ENCODE data around the gene TXNRD1.
"Not testable (repeated sequence)": the region's sequence is repeated elsewhere in the genome, so short reads cannot be mapped to it uniquely, and the experiment has no call there.

Gene TXNRD1

GRCh38 chr12:104286516-104287482, 71.2 kb downstream of the TXNRD1 start:
- Histone ChIP-seq H3K9me3 (replicated peaks in 1 of 11) (no peaks in the 10 kb centered on the region), H4K20me1 (peaks cover 0 to 43% (median 24%) of the 10 kb centered on the region in 11 experiments; a peak in 17 of 22 replicates), H3K27ac (peak overlapping the region; percentile 82 to 100 (median 93)), H3K4me3 (peak overlapping the region; percentile 73 to 98 (median 82)), H3K9ac (peak overlapping the region; percentile 85 to 99 (median 94)), H3K36me3 (peaks cover 10 to 28% (median 22%) of the 10 kb centered on the region in 11 experiments), H3K4me1 (peaks cover 22 to 40% (median 27%) of the 10 kb centered on the region in 10 experiments), H3K4me2 (peak overlapping the region; percentile 88 to 98 (median 93)), H3K27me3 (no peaks in the 10 kb centered on the region)
- peak in 3 of 11 experiments; percentile 34 to 89 (median 41); a peak in 3 of 22 replicates for TF ChIP-seq Cebpa-rat (IDR thresholded peaks at IDR 0.05)

GRCh38 chr12:104288635-104289274, 73.2 kb downstream of the TXNRD1 start:
- Histone ChIP-seq H3K27me3 (no peaks in the 10 kb centered on the region), H3K4me3 (peak overlapping the region; percentile 73 to 98 (median 82)), H3K9ac (peak overlapping the region; percentile 85 to 99 (median 94)), H3K36me3 (peaks cover 25 to 48% (median 42%) of the 10 kb centered on the region in 11 experiments), H3K4me2 (peak overlapping the region; percentile 88 to 98 (median 93)), H3K9me3 (replicated peaks in 1 of 11) (no peaks in the 10 kb centered on the region), H3K4me1 (peaks cover 40 to 59% (median 46%) of the 10 kb centered on the region in 10 experiments), H4K20me1 (peaks cover 4 to 63% (median 43%) of the 10 kb centered on the region in 11 experiments; a peak in 20 of 22 replicates), H3K27ac (peak overlapping the region; percentile 82 to 100 (median 93))
- no peak for TF ChIP-seq Cebpa-rat (IDR thresholded peaks at IDR 0.05)

GRCh38 chr12:104290320-104290719, 74.7 kb downstream of the TXNRD1 start:
- Histone ChIP-seq H3K36me3 (peaks cover 28 to 60% (median 56%) of the 10 kb centered on the region in 11 experiments), H3K9ac (peak overlapping the region in 7 of 11 experiments; percentile 58 to 99 (median 89); a peak in 13 of 22 replicates), H3K27ac (no peak overlapping the region; a peak in 1 of 22 replicates), H3K4me3 (peak overlapping the region in 6 of 10 experiments; percentile 20 to 98 (median 88); a peak in 9 of 20 replicates), H3K27me3 (no peaks in the 10 kb centered on the region), H3K4me1 (peaks cover 50 to 67% (median 58%) of the 10 kb centered on the region in 10 experiments), H3K9me3 (replicated peaks in 1 of 11) (no peaks in the 10 kb centered on the region), H3K4me2 (peak overlapping the region; percentile 61 to 98 (median 92)), H4K20me1 (peaks cover 14 to 78% (median 58%) of the 10 kb centered on the region in 11 experiments; a peak in 21 of 22 replicates)
- TF ChIP-seq Cebpa-rat (IDR thresholded peaks at IDR 0.05), result no peak

- no peak overlapping the region for H3K27ac ChIP-seq
- H4K20me1 ChIP-seq, result peaks cover 19 to 84% (median 63%) of the 10 kb centered on the region in 11 experiments; a peak in 21 of 22 replicates
- peaks cover 49 to 67% (median 57%) of the 10 kb centered on the region in 10 experiments for H3K4me1 ChIP-seq
- peaks cover 34 to 65% (median 61%) of the 10 kb centered on the region in 11 experiments for H3K36me3 ChIP-seq
- no peaks in the 10 kb centered on the region for H3K27me3 ChIP-seq
- no peak overlapping the region for H3K9ac ChIP-seq
- H3K9me3 ChIP-seq (replicated peaks in 1 of 11), result no peaks in the 10 kb centered on the region
- no peak for TF ChIP-seq Cebpa-rat (IDR thresholded peaks at IDR 0.05)
- H3K4me3 ChIP-seq, result no peak overlapping the region
- H3K4me2 ChIP-seq, result peak overlapping the region in 4 of 11 experiments; percentile 6 to 82 (median 40); a peak in 4 of 22 replicates
These were observed 75.3 kb downstream of the TXNRD1 start for GRCh38 chr12:104290855-104291254.

- Histone ChIP-seq H3K9me3 (replicated peaks in 1 of 11) (no peaks in the 10 kb centered on the region), H3K27me3 (no peaks in the 10 kb centered on the region), H3K9ac (peak overlapping the region in 4 of 11 experiments; percentile 1 to 27 (median 10); a peak in 1 of 22 replicates), H3K27ac (no peak overlapping the region), H4K20me1 (peaks cover 30 to 95% (median 75%) of the 10 kb centered on the region in 11 experiments; a peak in 21 of 22 replicates), H3K4me2 (peak overlapping the region; percentile 41 to 82 (median 65)), H3K4me3 (no peak overlapping the region; a peak in 1 of 20 replicates), H3K4me1 (peaks cover 41 to 63% (median 53%) of the 10 kb centered on the region in 10 experiments), H3K36me3 (peaks cover 45 to 77% (median 73%) of the 10 kb centered on the region in 11 experiments)
- no peak for TF ChIP-seq Cebpa-rat (IDR thresholded peaks at IDR 0.05)
These were observed 76.4 kb downstream of the TXNRD1 start for GRCh38 chr12:104291867-104292524.

GRCh38 chr12:104292872-104293794, 77.6 kb downstream of the TXNRD1 start:
- peaks cover 53 to 88% (median 84%) of the 10 kb centered on the region in 11 experiments for H3K36me3 ChIP-seq

GRCh38 chr12:104294158-104294859, 78.7 kb downstream of the TXNRD1 start:
- H3K27me3 ChIP-seq; H3K9me3 ChIP-seq (replicated peaks in 1 of 11); H3K4me3 ChIP-seq: not testable (repeated sequence)
- Histone ChIP-seq H3K4me1 (peaks cover 41 to 72% (median 56%) of the 10 kb centered on the region in 10 experiments), H3K36me3 (peaks cover 61 to 98% (median 93%) of the 10 kb centered on the region in 11 experiments), H3K4me2 (peak overlapping the region; percentile 16 to 74 (median 51); a peak in 20 of 22 replicates), H3K27ac (peak overlapping the region in 3 of 11 experiments; percentile 1 to 18 (median 16); a peak in 2 of 22 replicates), H3K9ac (peak overlapping the region in 4 of 11 experiments; percentile 35 to 60 (median 45); a peak in 7 of 22 replicates), H4K20me1 (peaks cover 48 to 99% (median 93%) of the 10 kb centered on the region in 11 experiments; a peak in 21 of 22 replicates)

More at GRCh38 chr12:104292872-104293794, 77.6 kb downstream of the TXNRD1 start:
- H3K4me3 ChIP-seq, result peak overlapping the region in 6 of 10 experiments; percentile 21 to 41 (median 36); a peak in 6 of 20 replicates
- no peaks in the 10 kb centered on the region for H3K9me3 ChIP-seq (replicated peaks in 1 of 11)
- H3K27ac ChIP-seq, result peak overlapping the region in 6 of 11 experiments; percentile 14 to 53 (median 40); a peak in 6 of 22 replicates
- peak overlapping the region; percentile 57 to 82 (median 67) for H3K4me2 ChIP-seq
- peaks cover 41 to 67% (median 55%) of the 10 kb centered on the region in 10 experiments for H3K4me1 ChIP-seq
- no peaks in the 10 kb centered on the region for H3K27me3 ChIP-seq
- no peak for TF ChIP-seq Cebpa-rat (IDR thresholded peaks at IDR 0.05)
- peak overlapping the region in 7 of 11 experiments; percentile 0 to 60 (median 42); a peak in 10 of 22 replicates for H3K9ac ChIP-seq
- H4K20me1 ChIP-seq, result peaks cover 38 to 99% (median 86%) of the 10 kb centered on the region in 11 experiments; a peak in 21 of 22 replicates
